ENCODE results near the gene FRZB. TPM values are rescaled to one million over a fixed set of nuclear protein-coding genes. Genes with fewer than 3 reads are reported as not detected.

Gene FRZB
- 0.08 TPM for total RNA-seq (2021; ENCODE audit: unreplicated experiment)
- not detected for polyA plus RNA-seq (2012; ENCODE audit: insufficient read length)
- Bru-seq, nascent RNA, result percentile 21 among the genes with signal in this experiment
- BruChase-seq, experiment 1, labeled RNA remaining after a 2-hour chase, result percentile 37 among the genes with signal in this experiment
- percentile 26 among the genes with signal in this experiment for BruChase-seq, experiment 2, labeled RNA remaining after a 6-hour chase
- long read RNA-seq, partial matches to known transcripts, result 0 of 2 reads
- long read RNA-seq, other reads (novel, unspliced or antisense), result 1 of 2 reads

- in situ Hi-C loops (cut with HindIII; ENCODE audit: low pct_unique_long_range_greater_than_20kb, low sequenced_read_pairs) (no loop called here), intact Hi-C loops (cut with micrococcal nuclease; ENCODE audit: unreplicated experiment) (no loop called here)
- Histone ChIP-seq H3K36me3 (ENCODE audit: control insufficient read depth, insufficient read depth, low read length) (no peaks in the 10 kb centered on the region), H3K4me1 (ENCODE audit: control insufficient read depth, insufficient read depth, low read length) (peaks cover 4% of the 10 kb centered on the region; the same call in 1 of the 2 replicates), H3K27me3 (ENCODE audit: control insufficient read depth, insufficient read depth, low read length) (peaks cover 3% of the 10 kb centered on the region; the same call in 1 of the 2 replicates), H3K4me3 (ENCODE audit: low read depth in 2 of 2, low read length in 2 of 2) (peak within 1 kb of the TSS; percentile 14 to 19; a peak in 2 of 4 replicates), H3K27ac (ENCODE audit: low read length) (no peak within 1 kb of the TSS), H3K9me3 (ENCODE audit: control insufficient read depth, insufficient read depth, low read depth, low read length) (no peaks in the 10 kb centered on the region)
- BruUV-seq (replicated peaks), result no TSS peak
- ChIA-PET CTCF (no interaction called here), POLR2A (no interaction called here)
- TF ChIP-seq POLR2AphosphoS5 (IDR thresholded peaks at IDR 0.05; ENCODE audit: low read depth, low read length) (no peak), TCF7L2 (IDR thresholded peaks at IDR 0.05; ENCODE audit: low read depth, low read length) (no peak), SIN3A (IDR thresholded peaks at IDR 0.05; ENCODE audit: borderline replicate concordance, insufficient read depth, low read depth, low read length) (no peak), CTCF (IDR thresholded peaks at IDR 0.05) (no peak), REST (IDR thresholded peaks at IDR 0.05; ENCODE audit: insufficient read depth in 1 of 2, low read depth in 2 of 2, low read length in 1 of 2) (no peak)
- ATAC-seq (peak; percentile 86), DNase-seq (ENCODE audit: low read depth, low spot score) (no peak)
Measured at GRCh38 chr2:182866461-182867406, at the start of gene FRZB. Gene FRZB, minus strand, starts transcription at chr2:182866637. Its CDS starts 85 bp downstream, at chr2:182866552.

GRCh38 chr2:182915369-182916326 lies 49.2 kb upstream of the FRZB start:
- TF ChIP-seq REST (IDR thresholded peaks at IDR 0.05; ENCODE audit: insufficient read depth in 1 of 2, low read depth in 2 of 2, low read length in 1 of 2) (no peak), TCF7L2 (IDR thresholded peaks at IDR 0.05; ENCODE audit: low read depth, low read length) (no peak), SIN3A (IDR thresholded peaks at IDR 0.05; ENCODE audit: borderline replicate concordance, insufficient read depth, low read depth, low read length) (no peak), POLR2AphosphoS5 (IDR thresholded peaks at IDR 0.05; ENCODE audit: low read depth, low read length) (no peak), CTCF (IDR thresholded peaks at IDR 0.05) (no peak)
- POLR2A ChIA-PET, result no interaction called here
- H3K27ac ChIP-seq (ENCODE audit: low read length), result no peak overlapping the region
- in situ Hi-C loops (cut with HindIII; ENCODE audit: low pct_unique_long_range_greater_than_20kb, low sequenced_read_pairs) (no loop called here), intact Hi-C loops (cut with micrococcal nuclease; ENCODE audit: unreplicated experiment) (no loop called here)
- BruUV-seq (replicated peaks), result no TSS peak
- no peak for DNase-seq (ENCODE audit: low read depth, low spot score)
- no peaks in the 10 kb centered on the region for H3K4me1 ChIP-seq (ENCODE audit: control insufficient read depth, insufficient read depth, low read length)
- CTCF ChIA-PET, result no interaction called here
- no peak for ATAC-seq
- no peak overlapping the region for H3K4me3 ChIP-seq (ENCODE audit: low read depth in 2 of 2, low read length in 2 of 2)
- H3K27me3 ChIP-seq (ENCODE audit: control insufficient read depth, insufficient read depth, low read length), result no peaks in the 10 kb centered on the region
- H3K36me3 ChIP-seq (ENCODE audit: control insufficient read depth, insufficient read depth, low read length), result peaks cover 8% of the 10 kb centered on the region
- no peaks in the 10 kb centered on the region for H3K9me3 ChIP-seq (ENCODE audit: control insufficient read depth, insufficient read depth, low read depth, low read length)

Measured in Panc1 (cell line).